Breast epithelium (tissue), 4 donors: Measurements from ENCODE around the gene HRH3. TPM values are rescaled to one million over a fixed set of nuclear protein-coding genes. Genes with fewer than 3 reads are reported as not detected.
A peak's percentile ranks its signal among the peaks of the same experiment; 100 is the strongest.

Source experiments
- DNase-seq, 2 donors: peaks; one replicate each; pipeline ENCODE4 v3.0.0-alpha.2; 2019; ENCODE audit warnings: low spot score in 2 of 2
- H3K27ac ChIP-seq, 2 donors: fragments of 200-600 bp; sonication (generic) in 1 of 2; one replicate each; pipeline ENCODE4 v1.5.1; 2016 to 2019; ENCODE audit warnings: mild to moderate bottlenecking in 1 of 2
- H3K27me3 ChIP-seq, 2 donors: fragments of 200-600 bp; sonication (generic) in 1 of 2; one replicate each; pipeline versions ENCODE4 v1.5.1 to v1.6.0; 2017 to 2019; ENCODE audit warnings: control low read depth in 1 of 2, mild to moderate bottlenecking in 1 of 2
- H3K36me3 ChIP-seq: fragments of 200-600 bp; one replicate; pipeline ENCODE4 v1.5.1; 2019
- H3K4me1 ChIP-seq, 2 donors: fragments of 200-600 bp; sonication (generic); one replicate each; pipeline ENCODE4 v1.5.1; 2016 to 2019; ENCODE audit warnings: control low read depth in 1 of 2
- H3K4me3 ChIP-seq, 3 donors: fragments of 200-600 bp; sonication (generic); 1 replicate in 2 of 3; 2 replicates in 1 of 3; pipeline ENCODE4 v1.5.1; 2016 to 2019; ENCODE audit warnings: mild to moderate bottlenecking in 3 of 3, moderate library complexity in 2 of 3
- H3K9me3 ChIP-seq, 2 donors: fragments of 200-600 bp; sonication (generic) in 1 of 2; one replicate each; pipeline ENCODE4 v1.5.1; 2016 to 2019; ENCODE audit warnings: control low read depth in 1 of 2
- POLR2A ChIP-seq: fragments of 450-650 bp; IDR thresholded peaks from one replicate; pipeline ENCODE4 v1.6.1; 2016; ENCODE audit warnings: antibody characterized with exemption, mild to moderate bottlenecking, moderate library complexity
- POLR2AphosphoS5 ChIP-seq, 3 donors: sonication (generic); formaldehyde crosslinking; IDR thresholded peaks; one replicate each; pipeline ENCODE4 v1.6.1; 2017; ENCODE audit warnings: antibody characterized with exemption in 3 of 3
- intact Hi-C: fragments of 100-400 bp; cut with DNase I; formaldehyde crosslinking; loops from one replicate; pipeline ENCODE4 v1.15.1; 2023; ENCODE audit warnings: low total_unique reads
- total RNA-seq, 3 donors: library from RNA; depleted of rRNA; stranded (reverse); fragments of >200 nt; gene quantifications; one replicate each; pipeline ENCODE4 v1.1.0, GENCODE V29; 2016
- TF ChIP-seq, protein P1 (sequence below), 3 donors: fragments of 450-650 bp; IDR thresholded peaks; one replicate each; pipeline ENCODE4 v1.5.1; 2016 to 2017; ENCODE audit warnings: antibody characterized with exemption in 3 of 3, mild to moderate bottlenecking in 3 of 3, moderate library complexity in 3 of 3

The HRH3 gene
- total RNA-seq, 3 donors from 2014 or later: not detected

DNA sequence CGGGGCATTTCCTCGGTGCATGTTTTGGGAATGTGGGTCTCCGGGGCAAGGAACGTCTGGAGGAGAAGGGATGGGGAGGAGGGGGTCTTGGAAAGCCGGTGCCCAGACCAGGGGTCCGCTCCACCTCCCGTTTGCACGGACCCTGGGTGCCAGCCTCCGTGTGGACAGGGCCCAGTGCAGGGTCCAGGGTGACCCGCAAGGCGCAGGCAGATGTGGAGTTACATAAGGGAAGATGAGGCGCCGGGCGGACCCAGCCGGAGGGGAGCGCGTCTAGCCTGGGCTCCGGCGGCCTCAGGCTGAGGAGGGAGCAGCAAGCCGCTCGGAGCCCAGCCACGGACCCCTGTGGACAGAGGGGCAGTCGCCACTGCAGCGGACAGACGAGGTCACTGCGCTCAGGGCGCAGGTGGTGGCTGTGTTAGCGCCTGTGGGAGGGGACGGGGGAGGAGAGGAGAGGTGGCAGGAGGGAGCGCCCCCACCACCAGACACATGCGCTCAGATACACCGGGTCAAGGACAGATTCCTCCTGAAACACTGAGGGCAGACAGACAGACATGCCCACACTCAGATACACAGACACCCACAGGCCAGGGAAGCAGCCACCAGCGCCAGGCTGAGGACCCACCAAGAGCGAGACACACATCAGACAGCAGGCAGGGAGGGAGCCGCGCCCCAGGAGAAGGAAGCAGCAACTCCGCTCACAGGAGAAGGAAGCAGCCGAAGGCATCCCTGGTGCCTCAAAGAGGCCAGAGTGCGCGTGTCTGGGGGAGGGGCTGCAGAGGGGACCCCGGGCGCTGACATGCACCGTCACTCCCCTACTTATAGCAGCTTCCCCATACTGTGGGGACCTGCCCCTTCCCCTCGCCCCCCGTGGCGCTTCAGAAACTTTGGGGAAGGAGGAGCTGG is 839 bp upstream of the HRH3 start:
- intact Hi-C loops: no loop called here
- H3K4me3 ChIP-seq: peak overlapping the region in 2 of 3 donors; percentile 44 to 63
- no peak for DNase-seq
- no peaks in the 10 kb centered on the region for H3K36me3 ChIP-seq
- no peak overlapping the region for H3K27ac ChIP-seq
- H3K9me3 ChIP-seq: no peaks in the 10 kb centered on the region
- peaks cover 4 to 86% of the 10 kb centered on the region in 2 donors for H3K27me3 ChIP-seq
- TF ChIP-seq POLR2AphosphoS5 (IDR thresholded peaks at IDR 0.05) (no peak), POLR2A (no peak)
- TF ChIP-seq, protein P1, sequence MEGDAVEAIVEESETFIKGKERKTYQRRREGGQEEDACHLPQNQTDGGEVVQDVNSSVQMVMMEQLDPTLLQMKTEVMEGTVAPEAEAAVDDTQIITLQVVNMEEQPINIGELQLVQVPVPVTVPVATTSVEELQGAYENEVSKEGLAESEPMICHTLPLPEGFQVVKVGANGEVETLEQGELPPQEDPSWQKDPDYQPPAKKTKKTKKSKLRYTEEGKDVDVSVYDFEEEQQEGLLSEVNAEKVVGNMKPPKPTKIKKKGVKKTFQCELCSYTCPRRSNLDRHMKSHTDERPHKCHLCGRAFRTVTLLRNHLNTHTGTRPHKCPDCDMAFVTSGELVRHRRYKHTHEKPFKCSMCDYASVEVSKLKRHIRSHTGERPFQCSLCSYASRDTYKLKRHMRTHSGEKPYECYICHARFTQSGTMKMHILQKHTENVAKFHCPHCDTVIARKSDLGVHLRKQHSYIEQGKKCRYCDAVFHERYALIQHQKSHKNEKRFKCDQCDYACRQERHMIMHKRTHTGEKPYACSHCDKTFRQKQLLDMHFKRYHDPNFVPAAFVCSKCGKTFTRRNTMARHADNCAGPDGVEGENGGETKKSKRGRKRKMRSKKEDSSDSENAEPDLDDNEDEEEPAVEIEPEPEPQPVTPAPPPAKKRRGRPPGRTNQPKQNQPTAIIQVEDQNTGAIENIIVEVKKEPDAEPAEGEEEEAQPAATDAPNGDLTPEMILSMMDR (IDR thresholded peaks at IDR 0.05): no peak
- H3K4me1 ChIP-seq: peaks cover 6 to 12% of the 10 kb centered on the region in 2 donors

GRCh38 chr20:62219101-62219991 is 732 bp downstream of the HRH3 start:
- no peak overlapping the region for H3K27ac ChIP-seq
- H3K9me3 ChIP-seq: no peaks in the 10 kb centered on the region
- H3K4me3 ChIP-seq: peak overlapping the region in 2 of 3 donors; percentile 44 to 63
- peaks cover 4 to 93% of the 10 kb centered on the region in 2 donors for H3K27me3 ChIP-seq
- intact Hi-C loops: no loop called here
- DNase-seq: no peak
- H3K36me3 ChIP-seq: no peaks in the 10 kb centered on the region
- peaks cover 6 to 12% of the 10 kb centered on the region in 2 donors for H3K4me1 ChIP-seq
- TF ChIP-seq POLR2AphosphoS5 (IDR thresholded peaks at IDR 0.05): no peak
- TF ChIP-seq, protein P1 (IDR thresholded peaks at IDR 0.05): no peak
- no peak for TF ChIP-seq POLR2A

GRCh38 chr20:62217913-62218773 is 1.9 kb downstream of the HRH3 start:
- H3K9me3 ChIP-seq: no peaks in the 10 kb centered on the region
- no peaks in the 10 kb centered on the region for H3K36me3 ChIP-seq
- H3K4me1 ChIP-seq: peaks cover 6 to 12% of the 10 kb centered on the region in 2 donors
- peaks cover 4 to 89% of the 10 kb centered on the region in 2 donors for H3K27me3 ChIP-seq
- TF ChIP-seq POLR2A (no peak), POLR2AphosphoS5 (IDR thresholded peaks at IDR 0.05) (no peak)
- TF ChIP-seq, protein P1 (IDR thresholded peaks at IDR 0.05): no peak
- intact Hi-C loops: no loop called here
- DNase-seq: no peak
- no peak overlapping the region for H3K4me3 ChIP-seq
- no peak overlapping the region for H3K27ac ChIP-seq

- no peak overlapping the region for H3K4me3 ChIP-seq
- TF ChIP-seq POLR2A (no peak), POLR2AphosphoS5 (IDR thresholded peaks at IDR 0.05) (no peak)
- TF ChIP-seq, protein P1 (IDR thresholded peaks at IDR 0.05): no peak
- intact Hi-C loops: no loop called here
- no peak for DNase-seq
- H3K36me3 ChIP-seq: no peaks in the 10 kb centered on the region
- H3K4me1 ChIP-seq: peaks cover 6 to 12% of the 10 kb centered on the region in 2 donors
- no peak overlapping the region for H3K27ac ChIP-seq
- peaks cover 6 to 76% of the 10 kb centered on the region in 2 donors for H3K27me3 ChIP-seq
- no peaks in the 10 kb centered on the region for H3K9me3 ChIP-seq
Measured at GRCh38 chr20:62216636-62217566, 3.2 kb downstream of the HRH3 start.
